GM12878 (cell line): Measurements from ENCODE around the gene URAD. TPM values are rescaled to one million over a fixed set of nuclear protein-coding genes. Genes with fewer than 3 reads are reported as not detected.

Source experiments
- ATAC-seq: fragments of 200-7000 bp; cut with Tn5 transposase; 3 replicates; pipeline ENCODE4 v1.9.1; 2020; ENCODE audit warnings: mild to moderate bottlenecking, moderate library complexity
- BruUV-seq: library from RNA; stranded (reverse); fragments of 400-500 nt; replicated peaks from 2 replicates; lab custom pipeline; 2021; lab: Mats Ljungman, UMichigan
- CTCF ChIA-PET: fragments of 300-600 bp; sonication (Branson Sonifier 250); formaldehyde crosslinking; extraction: SDS; loops from one replicate; lab custom pipeline; 2021; ENCODE audit warnings: inconsistent platforms; lab: Yijun Ruan, JAX
- POLR2A ChIA-PET: fragments of 350-600 bp; formaldehyde crosslinking; extraction: SDS; loops from one replicate; lab custom pipeline; 2021; ENCODE audit warnings: inconsistent platforms; lab: Charles Lee
- RAD21 ChIA-PET: fragments of 300-600 bp; sonication (Branson Sonifier 250); formaldehyde crosslinking; loops from one replicate; lab custom pipeline; 2023; ENCODE audit warnings: antibody characterized with exemption; ENCODE audit not compliant: unreplicated experiment; lab: Charles Lee
- SMC1A ChIA-PET: fragments of 300-600 bp; sonication (Branson Sonifier 250); formaldehyde crosslinking; loops from one replicate; lab custom pipeline; 2023; ENCODE audit not compliant: unreplicated experiment, uncharacterized antibody; lab: Charles Lee
- DNase-seq: peaks from one replicate; pipeline ENCODE4 v3.0.0-alpha.2; 2011; ENCODE audit warnings: low read depth, low spot score
- FAIRE-seq: peaks from 3 replicates; lab custom pipeline; 2011; peaks lifted over from hg19 to GRCh38; lab: Jason Lieb, UNC
- H2AFZ ChIP-seq: 2 replicates; pipeline ENCODE4 v1.6.0; 2011; ENCODE audit warnings: low read depth, low read length, control low read depth; ENCODE audit not compliant: control insufficient read depth
- H3K27ac ChIP-seq: 2 replicates; pipeline ENCODE4 v1.5.1; 2011; ENCODE audit warnings: control low read depth; ENCODE audit not compliant: control insufficient read depth, insufficient read depth
- H3K27me3 ChIP-seq, 2 experiments: replicated peaks in 1 of 2; 2 replicates each; pipeline versions ENCODE4 v1.6.0 to v1.6.1; 2011; ENCODE audit warnings: low read length in 1 of 2; ENCODE audit not compliant: control insufficient read depth in 2 of 2, insufficient read depth in 2 of 2
- H3K36me3 ChIP-seq, 2 experiments: 2 replicates each; pipeline ENCODE4 v1.5.1; 2011; ENCODE audit warnings: low read length in 1 of 2; ENCODE audit not compliant: control insufficient read depth in 2 of 2, insufficient read depth in 2 of 2
- H3K4me1 ChIP-seq: 2 replicates; pipeline ENCODE4 v1.6.1; 2011; ENCODE audit warnings: mild to moderate bottlenecking, low read length, moderate library complexity, mixed read lengths; ENCODE audit not compliant: control insufficient read depth, insufficient read depth
- H3K4me2 ChIP-seq: 2 replicates; pipeline ENCODE4 v1.6.0; 2011; ENCODE audit warnings: control low read depth; ENCODE audit not compliant: control insufficient read depth, insufficient read depth
- H3K4me3 ChIP-seq: fragments of 200-600 bp; sonication (generic); 2 replicates; pipeline ENCODE4 v1.5.1; 2016
- H3K79me2 ChIP-seq: 2 replicates; pipeline ENCODE4 v1.6.0; 2011; ENCODE audit warnings: low read length; ENCODE audit not compliant: control insufficient read depth, insufficient read depth
- H3K9ac ChIP-seq: 2 replicates; pipeline ENCODE4 v1.8.0; 2011; ENCODE audit warnings: low read length, control low read depth, mixed read lengths; ENCODE audit not compliant: control insufficient read depth, insufficient read depth
- H3K9me3 ChIP-seq: replicated peaks from 3 replicates; pipeline ENCODE4 v1.5.1; 2011; ENCODE audit warnings: mild to moderate bottlenecking, low read length; ENCODE audit not compliant: control insufficient read depth, insufficient read depth
- H4K20me1 ChIP-seq: 2 replicates; pipeline ENCODE4 v1.6.0; 2011; ENCODE audit not compliant: control insufficient read depth, insufficient read depth
- CBFB ChIP-seq: IDR thresholded peaks from 2 replicates; pipeline ENCODE4 v1.6.1; 2016; ENCODE audit warnings: antibody characterized with exemption, low read depth
- TCF12 ChIP-seq: IDR thresholded peaks from 2 replicates; pipeline ENCODE4 v1.6.1; 2011; ENCODE audit warnings: low read depth, mild to moderate bottlenecking, low read length
- ZNF274 ChIP-seq: IDR thresholded peaks from one replicate; pipeline ENCODE4 v1.8.0; 2011; ENCODE audit not compliant: insufficient read length, insufficient read depth
- WGBS: methylation state at CpG from one replicate; pipeline ENCODE4 v1.1.6; 2016; ENCODE audit warnings: low lambda C conversion rate; ENCODE audit not compliant: insufficient replicate concordance, insufficient coverage; ENCODE audit errors: missing lambda C conversion rate; 5-methylcytosine and 5-hydroxymethylcytosine counted together
- in situ Hi-C: fragments of 300-500 bp; cut with MboI; formaldehyde crosslinking; loops from 9 replicates; pipeline ENCODE4 v1.14.3; 2018; ENCODE audit warnings: mixed read lengths
- intact Hi-C: fragments of 100-400 bp; cut with micrococcal nuclease; formaldehyde crosslinking; loops from one replicate; pipeline ENCODE4 v1.14.2; 2022; ENCODE audit not compliant: unreplicated experiment
- polyA plus RNA-seq, 11 experiments: library from polyadenylated mRNA; depleted of rRNA in 4 of 11; unstranded in 6 of 11; stranded (reverse) in 5 of 11; fragments of >200 nt; fragmentation: Nextera tagmentation in 4 of 11; fragmentation: Illumina TruSeq in 1 of 11; extraction: Ambion mirVana in 4 of 11; extraction: Trizol in 1 of 11; gene quantifications; 1 replicate in 1 of 11; 2 replicates in 10 of 11; pipeline versions ENCODE4 v1.2.1 to v1.2.3, GENCODE V29; 2011 to 2016; ENCODE audit warnings: inconsistent platforms in 2 of 11, missing spikeins in 2 of 11, low read depth in 1 of 11
- total RNA-seq, 4 experiments: library from RNA; depleted of rRNA in 3 of 4; stranded (reverse); fragments of >200 nt in 3 of 4; fragmentation: Illumina TruSeq in 1 of 4; extraction: Trizol in 1 of 4; gene quantifications; 2 replicates each; pipeline versions ENCODE4 v1.2.1 to v1.2.3, GENCODE V29; 2013 to 2021
- TF ChIP-seq, protein P1 (sequence below): fragments of 450-650 bp; IDR thresholded peaks from 2 replicates; pipeline ENCODE4 v1.6.1; 2017; ENCODE audit warnings: mild to moderate bottlenecking, moderate library complexity
- TF ChIP-seq, protein P2 (sequence below): IDR thresholded peaks from 2 replicates; pipeline ENCODE4 v1.6.1; 2011; ENCODE audit warnings: mild to moderate bottlenecking, low read depth, low read length, moderate library complexity; ENCODE audit not compliant: insufficient replicate concordance

URAD gene
- total and polyA plus RNA-seq, 10 of the 15 experiments (the other 5 are each of a cell fraction or from before 2014, with no cell fraction given), result not detected

DNA sequence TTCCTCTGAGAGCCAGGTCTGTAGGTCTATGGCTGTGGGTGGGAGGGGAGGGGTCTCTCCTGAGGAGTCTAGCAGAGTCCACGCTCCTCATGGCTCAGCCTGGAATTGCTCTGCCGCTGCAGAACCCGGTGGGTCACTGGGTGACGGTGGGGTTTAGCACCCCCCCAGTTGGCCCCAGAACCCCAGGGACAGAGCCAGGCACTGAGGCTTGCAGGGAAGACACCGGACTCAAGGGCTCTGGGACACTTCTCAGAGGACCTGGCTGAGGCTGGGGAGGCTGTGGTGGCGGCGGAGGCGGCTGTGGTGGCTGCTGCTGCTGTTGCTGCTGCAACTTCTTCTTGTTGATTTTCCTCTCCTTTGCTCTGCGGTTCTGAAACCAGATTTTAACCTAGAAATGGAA, 25.5 kb downstream of the URAD start:
- Histone ChIP-seq H3K9me3 (no peaks in the 10 kb centered on the region), H3K79me2 (no peaks in the 10 kb centered on the region), H3K4me1 (no peaks in the 10 kb centered on the region), H2AFZ (no peak overlapping the region)
- intact Hi-C loops, result loop anchor here (5.0 kb wide), 1 partner anchor 591 kb away; no protein-coding TSS in a partner anchor
- SMC1A ChIA-PET, result no interaction called here
- no peak for ATAC-seq
- BruUV-seq, result no TSS peak
- 36% methylated on average over 9 of the region's 9 CpGs for WGBS
- TF ChIP-seq CBFB, result no peak
- TF ChIP-seq, protein P1, sequence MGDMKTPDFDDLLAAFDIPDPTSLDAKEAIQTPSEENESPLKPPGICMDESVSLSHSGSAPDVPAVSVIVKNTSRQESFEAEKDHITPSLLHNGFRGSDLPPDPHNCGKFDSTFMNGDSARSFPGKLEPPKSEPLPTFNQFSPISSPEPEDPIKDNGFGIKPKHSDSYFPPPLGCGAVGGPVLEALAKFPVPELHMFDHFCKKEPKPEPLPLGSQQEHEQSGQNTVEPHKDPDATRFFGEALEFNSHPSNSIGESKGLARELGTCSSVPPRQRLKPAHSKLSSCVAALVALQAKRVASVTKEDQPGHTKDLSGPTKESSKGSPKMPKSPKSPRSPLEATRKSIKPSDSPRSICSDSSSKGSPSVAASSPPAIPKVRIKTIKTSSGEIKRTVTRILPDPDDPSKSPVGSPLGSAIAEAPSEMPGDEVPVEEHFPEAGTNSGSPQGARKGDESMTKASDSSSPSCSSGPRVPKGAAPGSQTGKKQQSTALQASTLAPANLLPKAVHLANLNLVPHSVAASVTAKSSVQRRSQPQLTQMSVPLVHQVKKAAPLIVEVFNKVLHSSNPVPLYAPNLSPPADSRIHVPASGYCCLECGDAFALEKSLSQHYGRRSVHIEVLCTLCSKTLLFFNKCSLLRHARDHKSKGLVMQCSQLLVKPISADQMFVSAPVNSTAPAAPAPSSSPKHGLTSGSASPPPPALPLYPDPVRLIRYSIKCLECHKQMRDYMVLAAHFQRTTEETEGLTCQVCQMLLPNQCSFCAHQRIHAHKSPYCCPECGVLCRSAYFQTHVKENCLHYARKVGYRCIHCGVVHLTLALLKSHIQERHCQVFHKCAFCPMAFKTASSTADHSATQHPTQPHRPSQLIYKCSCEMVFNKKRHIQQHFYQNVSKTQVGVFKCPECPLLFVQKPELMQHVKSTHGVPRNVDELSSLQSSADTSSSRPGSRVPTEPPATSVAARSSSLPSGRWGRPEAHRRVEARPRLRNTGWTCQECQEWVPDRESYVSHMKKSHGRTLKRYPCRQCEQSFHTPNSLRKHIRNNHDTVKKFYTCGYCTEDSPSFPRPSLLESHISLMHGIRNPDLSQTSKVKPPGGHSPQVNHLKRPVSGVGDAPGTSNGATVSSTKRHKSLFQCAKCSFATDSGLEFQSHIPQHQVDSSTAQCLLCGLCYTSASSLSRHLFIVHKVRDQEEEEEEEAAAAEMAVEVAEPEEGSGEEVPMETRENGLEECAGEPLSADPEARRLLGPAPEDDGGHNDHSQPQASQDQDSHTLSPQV, result no peak
- TF ChIP-seq ZNF274, result no peak
- TF ChIP-seq TCF12, result no peak
- TF ChIP-seq, protein P2, sequence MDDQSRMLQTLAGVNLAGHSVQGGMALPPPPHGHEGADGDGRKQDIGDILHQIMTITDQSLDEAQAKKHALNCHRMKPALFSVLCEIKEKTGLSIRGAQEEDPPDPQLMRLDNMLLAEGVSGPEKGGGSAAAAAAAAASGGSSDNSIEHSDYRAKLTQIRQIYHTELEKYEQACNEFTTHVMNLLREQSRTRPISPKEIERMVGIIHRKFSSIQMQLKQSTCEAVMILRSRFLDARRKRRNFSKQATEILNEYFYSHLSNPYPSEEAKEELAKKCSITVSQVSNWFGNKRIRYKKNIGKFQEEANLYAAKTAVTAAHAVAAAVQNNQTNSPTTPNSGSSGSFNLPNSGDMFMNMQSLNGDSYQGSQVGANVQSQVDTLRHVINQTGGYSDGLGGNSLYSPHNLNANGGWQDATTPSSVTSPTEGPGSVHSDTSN, result no peak
- TF ChIP-seq, all 136 proteins: peak for 0
- ChIA-PET POLR2A (interaction anchor here (0.7 kb wide), 1 partner anchor 1181 kb away, joined by 3 read pairs; no protein-coding TSS in a partner anchor), RAD21 (no interaction called here), CTCF (interaction anchor here (0.5 to 14.0 kb wide), 5 partner anchors 9 to 601 kb away, joined by 3 to 360 read pairs (median 6); no protein-coding TSS in a partner anchor)
- DNase-seq (no peak), FAIRE-seq (no peak)
- H3K27ac ChIP-seq, result no peak overlapping the region
- in situ Hi-C loops, result no loop called here
- no peak overlapping the region for H3K4me3 ChIP-seq
- no peak overlapping the region for H3K4me2 ChIP-seq
- H3K36me3 ChIP-seq, result no peaks in the 10 kb centered on the region
- peaks cover 13 to 15% of the 10 kb centered on the region in 2 experiments for H3K27me3 ChIP-seq
- H4K20me1 ChIP-seq, result no peaks in the 10 kb centered on the region
- no peak overlapping the region for H3K9ac ChIP-seq
